ENCODE results near the gene ECE1. TPM values are rescaled to one million over a fixed set of nuclear protein-coding genes. Genes with fewer than 3 reads are reported as not detected.
"Not testable (repeated sequence)": the region's sequence is repeated elsewhere in the genome, so short reads cannot be mapped to it uniquely, and the experiment has no call there.

The ECE1 gene
- total RNA-seq, 1 donor = 32.6 TPM

GRCh38 chr1:21170837-21171236 is 119.4 kb downstream of the ECE1 start:
- peak overlapping the region; percentile 40 for H3K27ac ChIP-seq (ENCODE audit: low read depth, low read length)
- peak; percentile 37 for DNase-seq (ENCODE audit: insufficient read length, low spot score, missing footprints)
- peaks cover 30% of the 10 kb centered on the region for H4K20me1 ChIP-seq (ENCODE audit: insufficient read depth, low read length)
- H3K9me3 ChIP-seq (ENCODE audit: low read depth, low read length); H3K27me3 ChIP-seq (ENCODE audit: insufficient read depth, low read length); H3K4me3 ChIP-seq (ENCODE audit: insufficient read depth, low read length); H2AFZ ChIP-seq (ENCODE audit: low read length): not testable (repeated sequence)
- peaks cover 23% of the 10 kb centered on the region for H3K4me1 ChIP-seq (ENCODE audit: insufficient read depth, low read length)
- peak overlapping the region; percentile 49 for H3K4me2 ChIP-seq (ENCODE audit: insufficient read depth, low read length)
- H3K79me2 ChIP-seq (ENCODE audit: insufficient read depth, low read length) = peaks cover 93% of the 10 kb centered on the region
- peaks cover 16% of the 10 kb centered on the region for H3K36me3 ChIP-seq (ENCODE audit: insufficient read depth, low read length)

GRCh38 chr1:21168444-21168843 is 121.8 kb downstream of the ECE1 start:
- Histone ChIP-seq H3K4me2 (ENCODE audit: insufficient read depth, low read length) (no peak overlapping the region), H3K27me3 (ENCODE audit: insufficient read depth, low read length) (no peaks in the 10 kb centered on the region), H3K27ac (ENCODE audit: low read depth, low read length) (no peak overlapping the region), H3K79me2 (ENCODE audit: insufficient read depth, low read length) (peaks cover 93% of the 10 kb centered on the region), H3K9me3 (ENCODE audit: low read depth, low read length) (no peaks in the 10 kb centered on the region), H4K20me1 (ENCODE audit: insufficient read depth, low read length) (peaks cover 43% of the 10 kb centered on the region), H3K4me3 (ENCODE audit: insufficient read depth, low read length) (no peak overlapping the region), H2AFZ (ENCODE audit: low read length) (no peak overlapping the region), H3K36me3 (ENCODE audit: insufficient read depth, low read length) (peaks cover 16% of the 10 kb centered on the region), H3K4me1 (ENCODE audit: insufficient read depth, low read length) (peaks cover 18% of the 10 kb centered on the region)
- DNase-seq (ENCODE audit: insufficient read length, low spot score, missing footprints) = no peak
- no peak for TF ChIP-seq CTCF (IDR thresholded peaks at IDR 0.05; ENCODE audit: extremely low read depth, low read depth, low read length)

Other genes starting within 250 kb of the ECE1 start
- gene EIF4G3, start 113.6 kb downstream of the ECE1 start, total RNA-seq = 53.0 and 55.0 TPM in 2 replicates
- gene NBPF3, start 149.7 kb upstream of the ECE1 start, total RNA-seq = 12.4 and 24.6 TPM in 2 replicates
- gene ALPL, start 219.0 kb upstream of the ECE1 start, total RNA-seq = 7.1 and 8.0 TPM in 2 replicates